ENCODE results near the gene CIPC. TPM values are rescaled to one million over a fixed set of nuclear protein-coding genes. Genes with fewer than 3 reads are reported as not detected.

Gene CIPC
- total RNA-seq, 1 donor from 2014 or later = 22.3 TPM

- Mint-ChIP-seq H3K27ac (ENCODE audit: unreplicated experiment) (no peak overlapping the region), H3K36me3 (ENCODE audit: unreplicated experiment) (no peaks in the 10 kb centered on the region), H3K9me3 (ENCODE audit: unreplicated experiment) (no peaks in the 10 kb centered on the region), H3K4me1 (ENCODE audit: low read depth, unreplicated experiment) (peaks cover 18% of the 10 kb centered on the region), H3K27me3 (ENCODE audit: unreplicated experiment) (peaks cover 1% of the 10 kb centered on the region), H3K4me3 (ENCODE audit: unreplicated experiment) (no peak overlapping the region)
- no peak for DNase-seq
- no peak for TF ChIP-seq CTCF (IDR thresholded peaks at IDR 0.05; ENCODE audit: partially characterized antibody, unreplicated experiment)
Measured at GRCh38 chr14:77092676-77093075, 5.4 kb upstream of the CIPC start.

GRCh38 chr14:77094672-77095284 is 3.3 kb upstream of the CIPC start:
- peaks cover 7% of the 10 kb centered on the region for H3K27me3 Mint-ChIP-seq (ENCODE audit: unreplicated experiment)
- peaks cover 20% of the 10 kb centered on the region for H3K4me1 Mint-ChIP-seq (ENCODE audit: low read depth, unreplicated experiment)
- no peaks in the 10 kb centered on the region for H3K36me3 Mint-ChIP-seq (ENCODE audit: unreplicated experiment)
- peak; percentile 81 for TF ChIP-seq CTCF (IDR thresholded peaks at IDR 0.05; ENCODE audit: partially characterized antibody, unreplicated experiment)
- H3K9me3 Mint-ChIP-seq (ENCODE audit: unreplicated experiment) = peaks cover 4% of the 10 kb centered on the region
- no peak overlapping the region for H3K27ac Mint-ChIP-seq (ENCODE audit: unreplicated experiment)
- H3K4me3 Mint-ChIP-seq (ENCODE audit: unreplicated experiment) = no peak overlapping the region
- peak; percentile 86 for DNase-seq

- peaks cover 7% of the 10 kb centered on the region for H3K27me3 Mint-ChIP-seq (ENCODE audit: unreplicated experiment)
- TF ChIP-seq CTCF (IDR thresholded peaks at IDR 0.05; ENCODE audit: partially characterized antibody, unreplicated experiment) = no peak
- peaks cover 20% of the 10 kb centered on the region for H3K4me1 Mint-ChIP-seq (ENCODE audit: low read depth, unreplicated experiment)
- peak overlapping the region; percentile 93 for H3K27ac Mint-ChIP-seq (ENCODE audit: unreplicated experiment)
- no peak for DNase-seq
- no peaks in the 10 kb centered on the region for H3K36me3 Mint-ChIP-seq (ENCODE audit: unreplicated experiment)
- peak overlapping the region; percentile 95 for H3K4me3 Mint-ChIP-seq (ENCODE audit: unreplicated experiment)
- peaks cover 4% of the 10 kb centered on the region for H3K9me3 Mint-ChIP-seq (ENCODE audit: unreplicated experiment)
Measured at GRCh38 chr14:77097006-77097699, 905 bp upstream of the CIPC start.

GRCh38 chr14:77098529-77099353 is 683 bp downstream of the CIPC start:
- H3K4me1 Mint-ChIP-seq (ENCODE audit: low read depth, unreplicated experiment) = peaks cover 20% of the 10 kb centered on the region
- no peak for DNase-seq

More at GRCh38 chr14:77098529-77099353, 683 bp downstream of the CIPC start:
- TF ChIP-seq CTCF (IDR thresholded peaks at IDR 0.05; ENCODE audit: partially characterized antibody, unreplicated experiment) = no peak
- Mint-ChIP-seq H3K9me3 (ENCODE audit: unreplicated experiment) (peaks cover 4% of the 10 kb centered on the region), H3K27me3 (ENCODE audit: unreplicated experiment) (peaks cover 7% of the 10 kb centered on the region), H3K27ac (ENCODE audit: unreplicated experiment) (peak overlapping the region; percentile 90), H3K36me3 (ENCODE audit: unreplicated experiment) (no peaks in the 10 kb centered on the region), H3K4me3 (ENCODE audit: unreplicated experiment) (peak overlapping the region; percentile 91)

Data from glutamatergic neuron (in vitro differentiated cells).